ENCODE results near the gene AMPD1. TPM values are rescaled to one million over a fixed set of nuclear protein-coding genes. Genes with fewer than 3 reads are reported as not detected.

The AMPD1 gene
- total and polyA plus RNA-seq, 2 donors (not counting 1 experiment from before 2014, with no cell fraction given) = 0.18 TPM; not detected in 1

DNA sequence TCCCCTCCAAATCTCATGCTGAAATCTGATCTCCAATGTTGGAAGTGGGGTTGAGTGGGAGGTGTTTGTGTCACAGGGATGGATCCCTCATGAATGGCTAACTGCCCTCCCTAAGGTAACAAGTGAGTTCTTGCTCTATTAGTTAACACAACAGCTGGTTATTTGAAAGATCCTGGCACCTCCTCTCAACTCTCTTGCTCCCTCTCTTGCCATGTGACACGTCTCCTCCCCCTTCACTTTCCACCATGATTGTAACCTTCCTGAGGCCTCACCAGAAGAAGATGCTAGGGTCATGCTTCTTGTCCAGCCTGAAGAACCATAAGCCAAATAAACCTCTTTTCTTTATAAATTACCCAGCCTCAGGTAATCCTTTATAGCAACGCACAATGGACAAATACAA, 54.0 kb downstream of the AMPD1 start:
- POLR2A ChIA-PET = no interaction called here
- no peaks in the 10 kb centered on the region for H3K36me3 ChIP-seq (replicated peaks in 1 of 2; ENCODE audit: control extremely low read depth in 1 of 2, control insufficient read depth in 1 of 2, extremely low read depth in 1 of 2, insufficient read depth in 2 of 2, low read length in 1 of 2)
- no peaks in the 10 kb centered on the region for H3K27me3 ChIP-seq (replicated peaks in 1 of 4; ENCODE audit: control extremely low read depth in 1 of 4, control insufficient read depth in 3 of 4, insufficient read depth in 4 of 4, low read length in 3 of 4)
- no peak for TF ChIP-seq EZH2 (IDR thresholded peaks at IDR 0.05; ENCODE audit: borderline replicate concordance, insufficient read depth, low read depth, low read length, poor library complexity, severe bottlenecking)
- TF ChIP-seq, protein P1, sequence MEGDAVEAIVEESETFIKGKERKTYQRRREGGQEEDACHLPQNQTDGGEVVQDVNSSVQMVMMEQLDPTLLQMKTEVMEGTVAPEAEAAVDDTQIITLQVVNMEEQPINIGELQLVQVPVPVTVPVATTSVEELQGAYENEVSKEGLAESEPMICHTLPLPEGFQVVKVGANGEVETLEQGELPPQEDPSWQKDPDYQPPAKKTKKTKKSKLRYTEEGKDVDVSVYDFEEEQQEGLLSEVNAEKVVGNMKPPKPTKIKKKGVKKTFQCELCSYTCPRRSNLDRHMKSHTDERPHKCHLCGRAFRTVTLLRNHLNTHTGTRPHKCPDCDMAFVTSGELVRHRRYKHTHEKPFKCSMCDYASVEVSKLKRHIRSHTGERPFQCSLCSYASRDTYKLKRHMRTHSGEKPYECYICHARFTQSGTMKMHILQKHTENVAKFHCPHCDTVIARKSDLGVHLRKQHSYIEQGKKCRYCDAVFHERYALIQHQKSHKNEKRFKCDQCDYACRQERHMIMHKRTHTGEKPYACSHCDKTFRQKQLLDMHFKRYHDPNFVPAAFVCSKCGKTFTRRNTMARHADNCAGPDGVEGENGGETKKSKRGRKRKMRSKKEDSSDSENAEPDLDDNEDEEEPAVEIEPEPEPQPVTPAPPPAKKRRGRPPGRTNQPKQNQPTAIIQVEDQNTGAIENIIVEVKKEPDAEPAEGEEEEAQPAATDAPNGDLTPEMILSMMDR (IDR thresholded peaks at IDR 0.05) = no peak
- H3K4me3 ChIP-seq (ENCODE audit: control extremely low read depth in 1 of 5, extremely low read depth in 1 of 5, insufficient read depth in 1 of 5, low read depth in 2 of 5, low read length in 4 of 5) = no peak overlapping the region
- H3K79me2 ChIP-seq (ENCODE audit: control insufficient read depth, insufficient read depth, low read length) = no peaks in the 10 kb centered on the region
- no peak overlapping the region for H2AFZ ChIP-seq (ENCODE audit: insufficient read depth, low read depth, low read length, poor library complexity, severe bottlenecking)
- no peak for ATAC-seq (ENCODE audit: low read depth)
- Mint-ChIP-seq H3K27ac (no peak overlapping the region), H3K4me3 (no peak overlapping the region), H3K9me3 (ENCODE audit: insufficient read depth) (no peaks in the 10 kb centered on the region), H3K27me3 (peaks cover 11% of the 10 kb centered on the region), H3K4me1 (no peaks in the 10 kb centered on the region)
- DNase-seq = no peak
- H3K9ac ChIP-seq (ENCODE audit: low read length) = no peak overlapping the region
- intact Hi-C loops (cut with micrococcal nuclease) = no loop called here
- no peaks in the 10 kb centered on the region for H3K4me1 ChIP-seq (ENCODE audit: control insufficient read depth in 2 of 2, insufficient read depth in 2 of 2, low read length in 2 of 2)
- H4K20me1 ChIP-seq (ENCODE audit: control insufficient read depth, insufficient read depth, low read length, poor library complexity, severe bottlenecking) = no peaks in the 10 kb centered on the region
- CTCF ChIA-PET = no interaction called here
- 95% methylated on average over 2 of the region's 2 CpGs for WGBS (ENCODE audit: insufficient coverage)
- no peak overlapping the region for H3K4me2 ChIP-seq (replicated peaks; ENCODE audit: low read depth, low read length, poor library complexity, severe bottlenecking)
- H3K27ac ChIP-seq (ENCODE audit: low read length in 2 of 2) = no peak overlapping the region
- H3K9me3 ChIP-seq (ENCODE audit: control extremely low read depth in 1 of 3, control insufficient read depth in 2 of 3, insufficient read depth in 1 of 3, low read length in 2 of 3) = peaks cover 0 to 1% (median 0%) of the 10 kb centered on the region in 3 donors

DNA sequence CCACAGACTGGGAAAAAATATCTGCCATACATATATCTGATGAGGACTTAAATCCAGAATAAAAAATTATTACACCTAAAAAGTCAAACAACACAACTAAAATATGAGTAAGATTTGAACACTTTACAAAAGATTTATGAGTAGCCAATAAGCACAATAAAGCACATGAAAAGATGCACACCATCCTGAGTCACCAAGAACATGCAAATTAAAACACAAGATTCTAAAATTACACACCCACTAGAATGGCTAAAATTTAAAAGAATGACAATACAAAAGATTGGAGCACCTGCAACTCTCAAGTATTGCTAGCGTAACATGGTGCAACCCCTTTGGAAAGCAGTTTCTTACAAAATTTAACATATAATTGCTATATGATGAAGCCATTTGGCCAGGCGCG, 56.4 kb downstream of the AMPD1 start:
- no peak for DNase-seq
- no peaks in the 10 kb centered on the region for H3K4me1 ChIP-seq (ENCODE audit: control insufficient read depth in 2 of 2, insufficient read depth in 2 of 2, low read length in 2 of 2)
- Mint-ChIP-seq H3K27me3 (peaks cover 17% of the 10 kb centered on the region), H3K27ac (no peak overlapping the region), H3K9me3 (ENCODE audit: insufficient read depth) (no peaks in the 10 kb centered on the region), H3K4me1 (no peaks in the 10 kb centered on the region), H3K4me3 (no peak overlapping the region)
- no peaks in the 10 kb centered on the region for H4K20me1 ChIP-seq (ENCODE audit: control insufficient read depth, insufficient read depth, low read length, poor library complexity, severe bottlenecking)
- intact Hi-C loops (cut with micrococcal nuclease) = no loop called here
- H2AFZ ChIP-seq (ENCODE audit: insufficient read depth, low read depth, low read length, poor library complexity, severe bottlenecking) = no peak overlapping the region
- H3K9me3 ChIP-seq (ENCODE audit: control extremely low read depth in 1 of 3, control insufficient read depth in 2 of 3, insufficient read depth in 1 of 3, low read length in 2 of 3) = peaks cover 0 to 1% (median 0%) of the 10 kb centered on the region in 3 donors
- H3K27ac ChIP-seq (ENCODE audit: low read length in 2 of 2) = no peak overlapping the region
- TF ChIP-seq, protein P1 (IDR thresholded peaks at IDR 0.05) = no peak
- no peak for TF ChIP-seq EZH2 (IDR thresholded peaks at IDR 0.05; ENCODE audit: borderline replicate concordance, insufficient read depth, low read depth, low read length, poor library complexity, severe bottlenecking)
- no peak overlapping the region for H3K9ac ChIP-seq (ENCODE audit: low read length)
- peaks cover 0 to 3% (median 0%) of the 10 kb centered on the region in 4 experiments for H3K27me3 ChIP-seq (replicated peaks in 1 of 4; ENCODE audit: control extremely low read depth in 1 of 4, control insufficient read depth in 3 of 4, insufficient read depth in 4 of 4, low read length in 3 of 4)
- ATAC-seq (ENCODE audit: low read depth) = no peak
- no peak overlapping the region for H3K4me3 ChIP-seq (ENCODE audit: control extremely low read depth in 1 of 5, extremely low read depth in 1 of 5, insufficient read depth in 1 of 5, low read depth in 2 of 5, low read length in 4 of 5)
- ChIA-PET CTCF (no interaction called here), POLR2A (no interaction called here)
- no peak overlapping the region for H3K4me2 ChIP-seq (replicated peaks; ENCODE audit: low read depth, low read length, poor library complexity, severe bottlenecking)
- WGBS (ENCODE audit: insufficient coverage) = no CpG with 5 or more reads among the region's 3 CpGs
- no peaks in the 10 kb centered on the region for H3K79me2 ChIP-seq (ENCODE audit: control insufficient read depth, insufficient read depth, low read length)
- no peaks in the 10 kb centered on the region for H3K36me3 ChIP-seq (replicated peaks in 1 of 2; ENCODE audit: control extremely low read depth in 1 of 2, control insufficient read depth in 1 of 2, extremely low read depth in 1 of 2, insufficient read depth in 2 of 2, low read length in 1 of 2)

Measured in B cell (primary cell).